Measurements from ENCODE around the gene TAPBPL.
A peak's percentile ranks its signal among the peaks of the same experiment; 100 is the strongest.

TAPBPL gene

DNA sequence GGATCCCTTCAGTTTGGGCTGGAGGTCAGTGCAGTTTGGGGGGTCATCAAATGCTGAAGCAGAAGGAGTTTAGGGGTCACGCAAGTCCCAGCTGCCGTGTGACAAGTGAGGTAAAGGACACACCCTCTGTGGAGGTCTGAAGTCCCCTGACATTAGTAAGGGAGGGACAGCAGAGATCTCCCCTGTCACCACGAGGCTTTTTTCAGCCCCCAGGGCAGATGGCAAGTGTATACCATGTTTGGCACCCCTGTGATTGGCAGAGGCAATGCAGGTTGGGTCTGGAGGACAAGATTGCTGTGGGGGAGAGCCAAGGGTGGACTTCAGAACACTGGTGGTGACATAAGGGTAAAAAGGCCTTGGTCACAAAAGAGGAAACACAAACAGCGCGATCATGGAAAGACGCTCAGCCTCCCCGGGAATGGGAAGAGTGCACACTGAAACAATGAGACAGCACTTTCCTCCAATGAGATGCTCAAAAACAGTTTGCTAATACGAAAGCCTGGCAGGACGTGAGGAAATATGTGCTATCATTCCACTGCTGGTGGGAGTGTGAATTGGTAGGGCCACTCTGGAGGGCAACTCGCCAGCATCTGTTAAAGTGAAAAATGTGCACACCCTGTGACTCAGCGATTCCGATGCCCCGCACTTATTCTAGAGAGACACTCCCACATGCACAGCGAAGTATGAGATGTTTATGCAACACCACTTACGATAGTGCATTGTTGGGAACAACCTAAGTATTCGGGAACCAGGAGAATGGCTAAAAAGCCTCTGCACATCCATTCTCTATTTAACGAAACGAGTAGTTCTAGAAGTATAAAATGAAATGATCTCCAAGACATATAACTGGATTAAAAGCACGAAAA, 21.5 kb upstream of the TAPBPL start:
- peak overlapping the region; percentile 50 for H3K4me3 ChIP-seq (ENCODE audit: low read depth, low read length)
- TF ChIP-seq, protein P1, sequence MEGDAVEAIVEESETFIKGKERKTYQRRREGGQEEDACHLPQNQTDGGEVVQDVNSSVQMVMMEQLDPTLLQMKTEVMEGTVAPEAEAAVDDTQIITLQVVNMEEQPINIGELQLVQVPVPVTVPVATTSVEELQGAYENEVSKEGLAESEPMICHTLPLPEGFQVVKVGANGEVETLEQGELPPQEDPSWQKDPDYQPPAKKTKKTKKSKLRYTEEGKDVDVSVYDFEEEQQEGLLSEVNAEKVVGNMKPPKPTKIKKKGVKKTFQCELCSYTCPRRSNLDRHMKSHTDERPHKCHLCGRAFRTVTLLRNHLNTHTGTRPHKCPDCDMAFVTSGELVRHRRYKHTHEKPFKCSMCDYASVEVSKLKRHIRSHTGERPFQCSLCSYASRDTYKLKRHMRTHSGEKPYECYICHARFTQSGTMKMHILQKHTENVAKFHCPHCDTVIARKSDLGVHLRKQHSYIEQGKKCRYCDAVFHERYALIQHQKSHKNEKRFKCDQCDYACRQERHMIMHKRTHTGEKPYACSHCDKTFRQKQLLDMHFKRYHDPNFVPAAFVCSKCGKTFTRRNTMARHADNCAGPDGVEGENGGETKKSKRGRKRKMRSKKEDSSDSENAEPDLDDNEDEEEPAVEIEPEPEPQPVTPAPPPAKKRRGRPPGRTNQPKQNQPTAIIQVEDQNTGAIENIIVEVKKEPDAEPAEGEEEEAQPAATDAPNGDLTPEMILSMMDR (IDR thresholded peaks at IDR 0.05; ENCODE audit: low read depth, low read length): no peak

DNA sequence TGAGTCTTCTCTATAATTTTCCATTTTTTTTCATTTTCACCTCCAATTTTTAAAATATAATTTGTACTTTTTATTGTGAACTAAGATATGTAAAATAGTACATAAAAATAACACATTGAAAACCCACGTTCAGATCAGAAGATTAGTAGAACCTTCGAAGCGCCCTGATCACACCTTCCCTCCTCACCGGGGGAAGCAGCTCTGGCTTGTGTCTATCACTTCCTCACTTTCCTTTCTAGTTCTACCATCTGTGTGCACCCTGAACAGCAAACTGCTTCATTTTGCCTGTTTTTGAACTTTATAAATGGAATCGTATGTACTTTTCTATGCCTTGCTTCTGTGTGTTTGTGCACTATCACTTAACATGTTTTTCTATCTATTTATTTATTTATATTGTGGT, 18.9 kb upstream of the TAPBPL start:
- H3K4me3 ChIP-seq (ENCODE audit: low read depth, low read length): no peak overlapping the region
- TF ChIP-seq, protein P1 (IDR thresholded peaks at IDR 0.05; ENCODE audit: low read depth, low read length): no peak

DNA sequence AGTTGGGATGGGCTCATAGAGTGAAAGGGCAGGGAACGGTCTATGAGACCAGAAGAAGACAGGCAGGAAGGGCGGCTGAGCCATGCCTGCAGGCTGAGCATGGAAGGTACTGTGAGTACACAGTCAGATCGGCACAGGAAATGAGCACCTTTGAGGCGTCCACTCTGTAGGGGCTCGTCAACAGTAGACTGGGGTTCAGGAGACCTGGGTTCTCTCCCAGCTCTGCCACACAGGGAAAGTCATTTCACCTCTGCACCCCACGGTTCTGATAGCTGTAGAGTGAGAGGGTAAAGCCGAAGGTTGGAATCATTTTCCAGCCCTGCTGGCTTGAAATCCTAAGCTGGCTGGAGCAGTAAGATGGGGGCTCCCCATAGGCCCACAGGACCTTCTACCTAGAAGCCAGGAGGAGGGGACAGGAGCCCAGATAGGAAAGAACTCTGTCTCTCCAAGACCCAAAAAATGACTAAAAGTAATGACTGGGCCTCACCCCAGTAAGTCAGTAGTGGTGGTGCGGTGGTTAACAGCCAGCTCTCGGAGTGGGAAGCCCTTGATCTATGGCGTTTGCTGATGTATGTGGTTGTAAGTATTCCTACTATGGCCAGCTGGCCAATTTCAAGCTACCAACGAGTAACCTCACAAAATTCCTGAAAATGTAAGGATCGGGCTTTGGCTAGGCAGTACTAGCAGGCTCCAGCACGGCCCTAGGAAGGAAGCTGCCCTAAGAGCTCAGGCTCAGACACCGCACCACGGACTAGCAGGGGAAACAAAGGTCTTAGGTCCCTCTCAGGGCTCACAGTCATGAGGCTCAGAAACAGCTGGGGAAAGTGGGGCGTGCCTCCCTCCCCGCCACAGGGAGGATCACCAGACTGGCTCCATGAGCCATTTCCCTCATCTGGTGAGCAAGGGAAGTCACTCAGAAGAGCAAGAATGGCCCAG, 17.4 kb upstream of the TAPBPL start:
- TF ChIP-seq, protein P1 (IDR thresholded peaks at IDR 0.05; ENCODE audit: low read depth, low read length): no peak
- H3K4me3 ChIP-seq (ENCODE audit: low read depth, low read length): no peak overlapping the region

DNA sequence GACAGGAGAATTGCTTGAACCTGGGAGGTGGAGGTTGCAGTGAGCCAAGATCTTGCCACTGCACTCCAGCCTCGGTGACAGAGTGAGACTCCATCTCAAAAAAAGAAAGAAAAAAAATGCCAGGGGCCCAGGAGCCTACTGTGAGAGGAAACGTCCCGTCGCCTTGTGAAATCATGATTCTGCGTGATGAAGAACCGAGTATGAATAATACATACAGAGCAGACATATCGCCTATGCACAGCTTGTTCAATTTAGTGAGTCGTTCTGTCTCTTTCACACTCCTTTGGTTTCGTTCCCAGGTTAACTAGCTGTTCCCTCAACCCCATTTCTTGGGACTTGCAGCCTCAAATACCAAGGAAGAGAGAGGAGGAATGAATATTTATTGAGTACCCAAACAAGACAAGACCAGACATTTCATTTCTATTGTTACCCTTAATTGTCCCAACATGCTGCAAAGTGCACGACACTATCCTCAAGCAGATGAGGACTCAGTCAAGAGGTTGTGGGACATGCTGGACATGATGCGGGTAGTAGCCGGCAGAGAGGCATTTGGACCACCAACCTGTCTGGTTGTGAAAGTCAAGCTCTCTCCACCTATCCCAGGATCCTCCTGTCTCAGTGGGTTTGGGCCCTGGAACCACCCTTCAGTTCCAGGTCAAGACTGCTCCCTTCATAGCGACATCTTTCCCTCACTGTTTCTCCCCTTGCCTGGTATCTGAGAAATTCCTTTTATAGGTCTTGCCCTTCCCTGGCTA, 15.7 kb upstream of the TAPBPL start:
- TF ChIP-seq, protein P1 (IDR thresholded peaks at IDR 0.05; ENCODE audit: low read depth, low read length): no peak
- no peak overlapping the region for H3K4me3 ChIP-seq (ENCODE audit: low read depth, low read length)

DNA sequence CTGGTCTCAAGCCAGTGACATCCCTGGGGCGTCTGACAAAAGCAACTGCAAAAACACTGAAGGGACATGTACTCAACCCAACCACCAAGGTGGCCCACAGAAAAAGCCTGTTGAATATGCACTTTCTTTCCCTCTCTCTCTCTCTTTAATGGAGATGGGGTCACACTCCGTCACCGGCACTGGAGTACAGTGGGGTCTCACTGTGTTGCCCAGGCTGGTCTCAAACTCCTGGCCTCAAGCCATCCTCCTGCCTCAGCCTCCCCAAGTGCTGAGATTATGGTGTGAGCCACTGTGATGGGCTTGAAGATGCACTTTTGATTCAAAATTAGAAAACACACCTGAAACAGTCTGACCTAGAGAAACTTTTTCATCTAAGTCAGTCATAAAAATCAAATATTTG, 14.3 kb upstream of the TAPBPL start:
- no peak overlapping the region for H3K4me3 ChIP-seq (ENCODE audit: low read depth, low read length)
- TF ChIP-seq, protein P1 (IDR thresholded peaks at IDR 0.05; ENCODE audit: low read depth, low read length): no peak

DNA sequence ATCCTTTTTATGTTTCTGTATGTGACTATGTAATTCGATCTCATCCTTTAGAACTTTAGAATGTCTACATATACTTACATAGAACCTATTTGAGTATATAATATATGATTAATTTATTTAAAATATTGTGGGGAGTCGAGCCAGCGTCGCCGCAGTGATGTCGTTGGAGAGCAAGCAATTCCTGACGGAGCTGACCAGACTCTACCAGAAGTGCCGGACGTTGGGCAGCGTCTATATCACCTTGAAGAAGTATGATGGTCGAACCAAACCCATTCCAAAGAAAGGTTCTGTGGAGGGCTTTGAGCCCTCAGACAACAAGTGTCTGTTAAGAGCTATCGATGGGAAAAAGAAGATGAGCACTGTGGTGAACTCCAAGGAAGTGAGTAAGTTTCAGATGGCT, 13.5 kb upstream of the TAPBPL start:
- H3K4me3 ChIP-seq (ENCODE audit: low read depth, low read length): no peak overlapping the region
- TF ChIP-seq, protein P1 (IDR thresholded peaks at IDR 0.05; ENCODE audit: low read depth, low read length): no peak

All from WI38 (cell line).